ENCODE results near the gene CCNY.

GRCh38 chr10:35300063-35300699 lies 36.1 kb upstream of the CCNY start:
- TF ChIP-seq CTCF (IDR thresholded peaks at IDR 0.05; ENCODE audit: low read depth, low read length) (no peak), EZH2phosphoT487 (IDR thresholded peaks at IDR 0.05; ENCODE audit: low read depth) (no peak)

Data from OCI-LY3 (cell line).